GM12875 (cell line): ENCODE results near the gene ZNF770.
"Not testable (repeated sequence)": the region's sequence is repeated elsewhere in the genome, so short reads cannot be mapped to it uniquely, and the experiment has no call there.

ENCODE experiments used
- H3K4me3 ChIP-seq: one replicate; pipeline ENCODE4 v1.5.1; 2011; ENCODE audit warnings: low read depth, low read length, control low read depth
- TF ChIP-seq, protein P1 (sequence below): IDR thresholded peaks from 2 replicates; pipeline ENCODE4 v1.5.1; 2011; ENCODE audit warnings: low read depth, mild to moderate bottlenecking, control low read depth, inconsistent platforms, low read length, moderate library complexity, borderline replicate concordance; ENCODE audit not compliant: insufficient read depth

ZNF770 gene

DNA sequence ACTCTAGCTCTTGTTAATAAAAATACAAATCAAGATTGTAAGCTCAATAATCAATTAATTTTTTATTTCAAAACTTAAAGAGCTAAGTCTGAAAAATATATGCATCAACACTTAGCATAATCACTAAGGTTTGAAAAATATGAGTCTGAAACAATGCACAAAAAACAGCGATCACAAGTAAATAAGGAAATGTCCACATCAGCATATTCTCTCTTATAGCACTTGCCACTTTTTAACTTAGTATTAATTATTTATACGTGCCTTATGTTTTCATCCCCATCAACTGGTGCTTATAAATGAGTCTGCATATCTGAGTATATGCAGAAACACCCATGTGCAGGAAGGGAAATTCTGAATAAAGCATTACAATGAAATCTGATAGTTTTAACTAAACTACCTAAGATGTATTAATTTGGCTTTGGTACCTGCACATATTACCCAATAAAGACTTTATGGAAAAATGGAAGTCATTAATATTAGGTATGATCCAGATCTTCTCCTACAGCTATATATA, 46.8 kb downstream of the ZNF770 start:
- H3K4me3 ChIP-seq = no peak overlapping the region
- TF ChIP-seq, protein P1, sequence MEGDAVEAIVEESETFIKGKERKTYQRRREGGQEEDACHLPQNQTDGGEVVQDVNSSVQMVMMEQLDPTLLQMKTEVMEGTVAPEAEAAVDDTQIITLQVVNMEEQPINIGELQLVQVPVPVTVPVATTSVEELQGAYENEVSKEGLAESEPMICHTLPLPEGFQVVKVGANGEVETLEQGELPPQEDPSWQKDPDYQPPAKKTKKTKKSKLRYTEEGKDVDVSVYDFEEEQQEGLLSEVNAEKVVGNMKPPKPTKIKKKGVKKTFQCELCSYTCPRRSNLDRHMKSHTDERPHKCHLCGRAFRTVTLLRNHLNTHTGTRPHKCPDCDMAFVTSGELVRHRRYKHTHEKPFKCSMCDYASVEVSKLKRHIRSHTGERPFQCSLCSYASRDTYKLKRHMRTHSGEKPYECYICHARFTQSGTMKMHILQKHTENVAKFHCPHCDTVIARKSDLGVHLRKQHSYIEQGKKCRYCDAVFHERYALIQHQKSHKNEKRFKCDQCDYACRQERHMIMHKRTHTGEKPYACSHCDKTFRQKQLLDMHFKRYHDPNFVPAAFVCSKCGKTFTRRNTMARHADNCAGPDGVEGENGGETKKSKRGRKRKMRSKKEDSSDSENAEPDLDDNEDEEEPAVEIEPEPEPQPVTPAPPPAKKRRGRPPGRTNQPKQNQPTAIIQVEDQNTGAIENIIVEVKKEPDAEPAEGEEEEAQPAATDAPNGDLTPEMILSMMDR = no peak

DNA sequence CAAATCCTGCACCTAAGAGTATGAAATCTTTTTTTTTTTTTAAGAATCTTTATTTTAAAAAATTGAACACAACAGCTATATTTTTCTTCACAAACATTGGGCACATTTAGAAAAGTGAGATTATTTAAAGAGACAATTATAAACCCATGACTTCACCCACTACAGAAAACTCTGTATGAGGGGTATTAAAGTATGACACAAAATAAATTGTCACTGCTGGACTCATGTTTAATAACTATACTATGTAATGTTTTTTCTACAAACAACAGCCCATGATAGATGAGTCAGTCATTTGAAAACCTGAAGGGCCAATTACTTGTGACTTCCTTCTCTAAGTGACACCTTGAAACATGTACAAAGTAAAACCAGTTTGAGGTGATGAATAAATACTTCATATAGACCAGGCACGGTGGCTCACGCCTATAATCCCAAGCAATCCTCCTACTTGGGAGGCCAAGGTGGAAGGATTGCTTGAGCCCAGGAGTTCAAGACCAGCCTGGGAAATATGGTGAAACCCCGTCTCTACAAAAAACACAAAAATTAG, 54.6 kb downstream of the ZNF770 start:
- H3K4me3 ChIP-seq = no peak overlapping the region
- TF ChIP-seq, protein P1 = no peak

DNA sequence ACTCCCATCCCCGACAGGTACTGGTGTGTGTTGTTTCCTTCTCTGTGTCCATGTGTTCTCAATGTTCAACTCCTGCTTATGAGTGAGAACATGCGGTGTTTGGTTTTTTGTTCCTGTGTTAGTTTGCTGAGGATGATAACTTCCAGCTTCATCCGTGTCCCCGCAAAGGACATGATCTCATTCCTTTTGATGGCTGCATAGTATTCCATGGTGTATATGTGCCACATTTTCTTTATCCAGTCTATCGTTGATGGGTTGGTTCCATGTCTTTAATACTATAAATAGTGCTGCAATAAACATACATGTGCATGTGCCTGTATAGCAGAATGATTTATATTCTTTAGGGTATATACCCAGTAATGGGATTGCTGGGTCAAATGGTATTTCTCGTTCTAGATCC, 59.7 kb downstream of the ZNF770 start:
- H3K4me3 ChIP-seq = not testable (repeated sequence)
